Measurements from ENCODE around the gene BICD1.
A peak's percentile ranks its signal among the peaks of the same experiment; 100 is the strongest.

The BICD1 gene

DNA sequence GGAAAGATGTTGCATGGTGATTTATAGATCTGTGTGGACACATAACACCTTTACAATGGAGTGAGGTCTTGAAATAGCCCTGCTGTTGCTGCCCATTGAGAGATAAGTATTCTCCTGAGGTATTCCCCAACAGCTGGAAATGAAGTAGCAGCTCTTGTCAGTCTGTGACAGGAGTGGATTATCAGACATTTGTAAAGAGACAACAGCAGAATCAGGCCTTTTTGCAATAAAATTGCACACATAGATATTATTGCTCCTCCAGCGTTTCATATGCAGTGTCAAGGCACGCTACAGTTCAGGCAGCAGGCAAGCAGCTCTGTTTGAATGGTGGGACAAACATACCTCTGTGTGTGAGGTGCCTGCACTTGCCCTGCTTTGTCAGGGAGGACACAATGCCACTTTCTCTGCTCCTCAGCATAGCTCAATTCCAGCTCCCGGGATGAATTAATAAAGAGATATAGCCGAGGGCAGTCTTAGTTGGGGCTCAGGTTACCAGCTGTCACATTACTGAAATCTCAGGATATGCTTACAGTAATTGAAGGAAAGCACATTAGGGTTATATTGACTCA is 49.4 kb downstream of the BICD1 start:
- Histone ChIP-seq H3K4me1 (ENCODE audit: insufficient read depth, low read length) (no peaks in the 10 kb centered on the region), H4K20me1 (ENCODE audit: insufficient read depth, low read length) (no peaks in the 10 kb centered on the region), H3K4me2 (ENCODE audit: insufficient read depth, low read length) (no peak overlapping the region), H3K9me3 (ENCODE audit: insufficient read depth, low read length, severe bottlenecking) (no peaks in the 10 kb centered on the region), H3K79me2 (ENCODE audit: insufficient read depth, low read length) (peaks cover 7% of the 10 kb centered on the region; the same call in 1 of the 2 replicates), H3K9ac (ENCODE audit: low read depth, low read length) (no peak overlapping the region), H3K36me3 (ENCODE audit: insufficient read depth, low read length) (peaks cover 4% of the 10 kb centered on the region; the same call in 1 of the 2 replicates), H2AFZ (ENCODE audit: low read depth, low read length) (no peak overlapping the region), H3K27me3 (ENCODE audit: insufficient read depth, low read length, poor library complexity) (no peaks in the 10 kb centered on the region), H3K27ac (ENCODE audit: low read length) (no peak overlapping the region), H3K4me3 (ENCODE audit: low read depth in 1 of 2, low read length in 2 of 2) (no peak overlapping the region)
- ATAC-seq (ENCODE audit: insufficient read depth, low read depth): no peak
- no peak for DNase-seq
- TF ChIP-seq CTCF (IDR thresholded peaks at IDR 0.05; ENCODE audit: borderline replicate concordance, extremely low read depth, low read length, poor library complexity, severe bottlenecking): no peak
- no peak for TF ChIP-seq EZH2 (IDR thresholded peaks at IDR 0.05; ENCODE audit: borderline replicate concordance, low read depth, low read length, severe bottlenecking)

GRCh38 chr12:32158525-32158924 is 51.9 kb downstream of the BICD1 start:
- Histone ChIP-seq H3K79me2 (ENCODE audit: insufficient read depth, low read length) (peaks cover 7% of the 10 kb centered on the region; the same call in 1 of the 2 replicates), H3K4me1 (ENCODE audit: insufficient read depth, low read length) (no peaks in the 10 kb centered on the region)
- TF ChIP-seq CTCF (IDR thresholded peaks at IDR 0.05; ENCODE audit: borderline replicate concordance, extremely low read depth, low read length, poor library complexity, severe bottlenecking): no peak
- TF ChIP-seq EZH2 (IDR thresholded peaks at IDR 0.05; ENCODE audit: borderline replicate concordance, low read depth, low read length, severe bottlenecking): no peak

DNA sequence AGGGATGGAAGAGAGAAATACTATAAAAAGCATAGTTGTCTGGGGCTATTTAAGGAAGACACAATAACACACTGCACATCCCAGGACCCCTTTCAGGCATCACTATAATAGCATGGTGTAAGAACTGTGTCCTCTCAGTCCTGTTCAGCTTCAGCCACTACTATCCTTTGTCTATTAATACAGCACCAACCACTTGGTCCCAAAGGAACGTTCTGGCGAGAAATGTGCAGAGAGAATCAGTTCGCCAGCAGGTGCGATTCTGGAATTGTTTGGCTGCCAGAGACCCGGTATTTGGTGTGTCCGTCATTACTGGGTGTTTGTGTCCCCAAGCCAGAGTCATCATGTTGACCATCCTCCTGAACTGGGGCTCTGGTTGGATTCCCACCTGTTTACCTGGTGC is 52.7 kb downstream of the BICD1 start:
- H2AFZ ChIP-seq (ENCODE audit: low read depth, low read length): no peak overlapping the region
- no peak for ATAC-seq (ENCODE audit: insufficient read depth, low read depth)
- H3K9me3 ChIP-seq (ENCODE audit: insufficient read depth, low read length, severe bottlenecking): no peaks in the 10 kb centered on the region
- no peaks in the 10 kb centered on the region for H3K27me3 ChIP-seq (ENCODE audit: insufficient read depth, low read length, poor library complexity)
- H3K36me3 ChIP-seq (ENCODE audit: insufficient read depth, low read length): peaks cover 4% of the 10 kb centered on the region; the same call in 1 of the 2 replicates
- no peak overlapping the region for H3K9ac ChIP-seq (ENCODE audit: low read depth, low read length)
- peaks cover 7% of the 10 kb centered on the region; the same call in 1 of the 2 replicates for H3K79me2 ChIP-seq (ENCODE audit: insufficient read depth, low read length)
- no peaks in the 10 kb centered on the region for H3K4me1 ChIP-seq (ENCODE audit: insufficient read depth, low read length)
- H3K4me2 ChIP-seq (ENCODE audit: insufficient read depth, low read length): no peak overlapping the region
- H4K20me1 ChIP-seq (ENCODE audit: insufficient read depth, low read length): no peaks in the 10 kb centered on the region
- no peak overlapping the region for H3K4me3 ChIP-seq (ENCODE audit: low read depth in 1 of 2, low read length in 2 of 2)
- no peak for DNase-seq
- H3K27ac ChIP-seq (ENCODE audit: low read length): no peak overlapping the region
- TF ChIP-seq EZH2 (IDR thresholded peaks at IDR 0.05; ENCODE audit: borderline replicate concordance, low read depth, low read length, severe bottlenecking): no peak
- no peak for TF ChIP-seq CTCF (IDR thresholded peaks at IDR 0.05; ENCODE audit: borderline replicate concordance, extremely low read depth, low read length, poor library complexity, severe bottlenecking)

More at GRCh38 chr12:32158525-32158924, 51.9 kb downstream of the BICD1 start:
- no peaks in the 10 kb centered on the region for H4K20me1 ChIP-seq (ENCODE audit: insufficient read depth, low read length)
- H3K27ac ChIP-seq (ENCODE audit: low read length): no peak overlapping the region
- H2AFZ ChIP-seq (ENCODE audit: low read depth, low read length): no peak overlapping the region
- no peak overlapping the region for H3K4me3 ChIP-seq (ENCODE audit: low read depth in 1 of 2, low read length in 2 of 2)
- DNase-seq: no peak
- ATAC-seq (ENCODE audit: insufficient read depth, low read depth): peak; percentile 73
- no peak overlapping the region for H3K4me2 ChIP-seq (ENCODE audit: insufficient read depth, low read length)
- H3K9ac ChIP-seq (ENCODE audit: low read depth, low read length): no peak overlapping the region
- H3K36me3 ChIP-seq (ENCODE audit: insufficient read depth, low read length): peaks cover 4% of the 10 kb centered on the region; the same call in 1 of the 2 replicates
- no peaks in the 10 kb centered on the region for H3K9me3 ChIP-seq (ENCODE audit: insufficient read depth, low read length, severe bottlenecking)
- H3K27me3 ChIP-seq (ENCODE audit: insufficient read depth, low read length, poor library complexity): no peaks in the 10 kb centered on the region

Data from DND-41 (cell line).